Mesenchymal stem cell (in vitro differentiated cells and primary cell): ENCODE measurements around the gene ZC3H12A.

Experiments
- DNase-seq: peaks from one replicate; pipeline ENCODE4 v3.0.0-alpha.2; 2013
- H2AFZ ChIP-seq: one replicate; pipeline ENCODE4 v1.6.1; 2013; ENCODE audit warnings: low read depth, mild to moderate bottlenecking, control low read depth, inconsistent platforms, low read length, moderate library complexity
- H2AK5ac ChIP-seq: 2 replicates; pipeline ENCODE4 v1.6.1; 2013; ENCODE audit warnings: low read length, moderate library complexity, mild to moderate bottlenecking, inconsistent platforms; ENCODE audit not compliant: severe bottlenecking
- H2BK120ac ChIP-seq: one replicate; pipeline ENCODE4 v1.6.1; 2013; ENCODE audit warnings: low read depth, mild to moderate bottlenecking, inconsistent platforms, low read length, moderate library complexity
- H2BK12ac ChIP-seq, 2 experiments: one replicate each; pipeline ENCODE4 v1.6.1; 2013; ENCODE audit warnings: inconsistent platforms in 2 of 2, low read length in 2 of 2, mild to moderate bottlenecking in 2 of 2, moderate library complexity in 2 of 2, control low read depth in 1 of 2
- H2BK15ac ChIP-seq: one replicate; pipeline ENCODE4 v1.6.1; 2013; ENCODE audit warnings: mild to moderate bottlenecking, low read depth, inconsistent platforms; ENCODE audit not compliant: poor library complexity, severe bottlenecking
- H2BK5ac ChIP-seq: 2 replicates; pipeline ENCODE4 v1.6.1; 2013; ENCODE audit warnings: low read depth, mild to moderate bottlenecking, low read length, control low read depth, inconsistent platforms; ENCODE audit not compliant: poor library complexity, severe bottlenecking
- H3K14ac ChIP-seq, 2 experiments: one replicate each; pipeline ENCODE4 v1.6.1; 2013; ENCODE audit warnings: inconsistent platforms in 2 of 2, low read length in 2 of 2, control low read depth in 1 of 2, mild to moderate bottlenecking in 1 of 2, moderate library complexity in 1 of 2
- H3K18ac ChIP-seq, 2 experiments: one replicate each; pipeline ENCODE4 v1.6.1; 2013; ENCODE audit warnings: inconsistent platforms in 2 of 2, low read length in 2 of 2, control low read depth in 1 of 2, low read depth in 1 of 2, mild to moderate bottlenecking in 1 of 2
- H3K23ac ChIP-seq, 2 experiments: one replicate each; pipeline ENCODE4 v1.6.1; 2013; ENCODE audit warnings: inconsistent platforms in 2 of 2, low read length in 2 of 2, mild to moderate bottlenecking in 2 of 2, moderate library complexity in 2 of 2, control low read depth in 1 of 2
- H3K27ac ChIP-seq: 2 replicates; pipeline ENCODE4 v1.5.1; 2013; ENCODE audit warnings: mild to moderate bottlenecking, moderate library complexity, low read length, control low read depth, inconsistent platforms; ENCODE audit not compliant: poor library complexity, severe bottlenecking
- H3K27me3 ChIP-seq, 2 experiments: 2 replicates each; pipeline versions ENCODE4 v1.6.1 to v1.7.0; 2013; ENCODE audit warnings: low read length in 2 of 2, mild to moderate bottlenecking in 2 of 2, moderate library complexity in 2 of 2, control low read depth in 1 of 2, inconsistent platforms in 1 of 2; ENCODE audit not compliant: control insufficient read depth in 1 of 2, insufficient read depth in 1 of 2
- H3K36me3 ChIP-seq, 2 experiments: 2 replicates each; pipeline versions ENCODE4 v1.6.1 to v1.7.0; 2013; ENCODE audit warnings: low read length in 2 of 2, control low read depth in 1 of 2, inconsistent platforms in 1 of 2, low read depth in 1 of 2, mild to moderate bottlenecking in 1 of 2; ENCODE audit not compliant: insufficient read depth in 2 of 2, control insufficient read depth in 1 of 2
- H3K4ac ChIP-seq, 2 experiments: one replicate each; pipeline ENCODE4 v1.6.1; 2013; ENCODE audit warnings: inconsistent platforms in 2 of 2, low read length in 2 of 2, mild to moderate bottlenecking in 2 of 2, moderate library complexity in 2 of 2, control low read depth in 1 of 2, low read depth in 1 of 2
- H3K4me1 ChIP-seq: 2 replicates; pipeline ENCODE4 v1.6.1; 2013; ENCODE audit warnings: low read depth, low read length, control low read depth; ENCODE audit not compliant: control insufficient read depth, insufficient read depth
- H3K4me2 ChIP-seq: 2 replicates; pipeline ENCODE4 v1.6.1; 2013; ENCODE audit warnings: low read length, mild to moderate bottlenecking, inconsistent platforms; ENCODE audit not compliant: poor library complexity, severe bottlenecking
- H3K4me3 ChIP-seq, 2 experiments: 2 replicates each; pipeline versions ENCODE4 v1.5.1 to v1.7.0; 2013; ENCODE audit warnings: low read length in 2 of 2, mild to moderate bottlenecking in 2 of 2, control low read depth in 1 of 2, low read depth in 1 of 2; ENCODE audit not compliant: insufficient read depth in 1 of 2
- H3K79me1 ChIP-seq: replicated peaks from 2 replicates; pipeline ENCODE4 v1.6.1; 2013; ENCODE audit warnings: mild to moderate bottlenecking, control low read depth, low read length, inconsistent platforms; ENCODE audit not compliant: poor library complexity, severe bottlenecking
- H3K9ac ChIP-seq: 2 replicates; pipeline ENCODE4 v1.7.0; 2013; ENCODE audit warnings: mild to moderate bottlenecking, low read length, moderate library complexity
- H3K9me3 ChIP-seq: 2 replicates; pipeline ENCODE4 v1.7.0; 2013; ENCODE audit warnings: mild to moderate bottlenecking, low read length; ENCODE audit not compliant: control insufficient read depth
- H4K8ac ChIP-seq: one replicate; pipeline ENCODE4 v1.6.1; 2013; ENCODE audit warnings: inconsistent platforms, mild to moderate bottlenecking, low read length, moderate library complexity
- H4K91ac ChIP-seq: one replicate; pipeline ENCODE4 v1.6.1; 2013; ENCODE audit warnings: mild to moderate bottlenecking, low read length, inconsistent platforms
- WGBS: methylation state at CpG from one replicate; pipeline ENCODE4 v1.1.7; 2013; ENCODE audit warnings: mixed read lengths; 5-methylcytosine and 5-hydroxymethylcytosine counted together

ZC3H12A gene

GRCh38 chr1:37478890-37479254, 4.5 kb downstream of the ZC3H12A start:
- Histone ChIP-seq H3K18ac (peak overlapping the region; percentile 72 to 86), H3K27me3 (no peaks in the 10 kb centered on the region), H3K14ac (peak overlapping the region in 1 of 2 experiments; percentile 72), H3K4me3 (peak overlapping the region in 1 of 2 experiments; percentile 79), H2AK5ac (peak overlapping the region; percentile 80), H3K9ac (peak overlapping the region; percentile 97), H2BK5ac (no peak overlapping the region), H3K27ac (peak overlapping the region; percentile 62), H3K4me2 (peak overlapping the region; percentile 52), H4K91ac (peak overlapping the region; percentile 98), H2BK12ac (peak overlapping the region; percentile 59), H3K4me1 (peaks cover 56% of the 10 kb centered on the region), H2AFZ (no peak overlapping the region), H3K4ac (peak overlapping the region; percentile 76 to 96), H3K9me3 (no peaks in the 10 kb centered on the region), H2BK120ac (peak overlapping the region; percentile 98), H2BK15ac (peak overlapping the region; percentile 78), H3K36me3 (peaks cover 64 to 68% of the 10 kb centered on the region in 2 experiments), H3K79me1 (peaks cover 22% of the 10 kb centered on the region), H3K23ac (no peak overlapping the region), H4K8ac (peak overlapping the region; percentile 81)
- peak; percentile 78 for DNase-seq
- WGBS: 19% methylated on average over 3 of the region's 3 CpGs

GRCh38 chr1:37479255-37480124, 5.1 kb downstream of the ZC3H12A start:
- H4K8ac ChIP-seq: peak overlapping the region; percentile 87
- WGBS: 38% methylated on average over 22 of the region's 22 CpGs

DNA sequence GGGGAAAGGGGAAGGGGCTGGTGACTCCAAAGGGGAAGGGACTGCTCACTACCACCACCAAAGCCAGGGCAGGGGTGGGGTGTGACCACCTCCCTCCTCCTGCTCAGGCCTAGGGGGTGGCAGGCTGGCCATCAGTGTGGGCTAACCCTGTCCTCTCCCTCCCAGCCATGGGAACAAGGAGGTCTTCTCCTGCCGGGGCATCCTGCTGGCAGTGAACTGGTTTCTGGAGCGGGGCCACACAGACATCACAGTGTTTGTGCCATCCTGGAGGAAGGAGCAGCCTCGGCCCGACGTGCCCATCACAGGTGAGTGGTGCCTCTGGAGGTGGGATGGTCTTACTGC, 5.7 kb downstream of the ZC3H12A start:
- Histone ChIP-seq H3K18ac (peak overlapping the region; percentile 86 to 91), H3K79me1 (peaks cover 27% of the 10 kb centered on the region), H3K27me3 (no peaks in the 10 kb centered on the region), H3K4ac (peak overlapping the region; percentile 9 to 85), H4K8ac (peak overlapping the region; percentile 87), H2BK12ac (peak overlapping the region; percentile 80 to 97), H3K23ac (no peak overlapping the region), H2AFZ (no peak overlapping the region), H3K9ac (peak overlapping the region; percentile 97), H2BK15ac (peak overlapping the region; percentile 82), H3K36me3 (peaks cover 76 to 80% of the 10 kb centered on the region in 2 experiments), H3K4me1 (peaks cover 54% of the 10 kb centered on the region), H4K91ac (peak overlapping the region; percentile 87), H3K4me3 (peak overlapping the region in 1 of 2 experiments; percentile 79), H3K27ac (peak overlapping the region; percentile 62), H2BK120ac (no peak overlapping the region), H2BK5ac (no peak overlapping the region), H3K9me3 (no peaks in the 10 kb centered on the region), H3K4me2 (peak overlapping the region; percentile 52), H2AK5ac (peak overlapping the region; percentile 84), H3K14ac (peak overlapping the region in 1 of 2 experiments; percentile 89)
- no peak for DNase-seq
- WGBS: 95% methylated on average over 5 of the region's 5 CpGs

More at GRCh38 chr1:37479255-37480124, 5.1 kb downstream of the ZC3H12A start:
- H2BK5ac ChIP-seq: peak overlapping the region; percentile 11
- peak overlapping the region; percentile 98 for H4K91ac ChIP-seq
- no peaks in the 10 kb centered on the region for H3K27me3 ChIP-seq
- H3K23ac ChIP-seq: peak overlapping the region in 1 of 2 experiments; percentile 16
- H2AFZ ChIP-seq: no peak overlapping the region
- peak overlapping the region; percentile 52 for H3K4me2 ChIP-seq
- peaks cover 71 to 74% of the 10 kb centered on the region in 2 experiments for H3K36me3 ChIP-seq
- peak overlapping the region; percentile 86 to 91 for H3K18ac ChIP-seq
- H3K9ac ChIP-seq: peak overlapping the region; percentile 97
- H3K9me3 ChIP-seq: no peaks in the 10 kb centered on the region
- peak overlapping the region; percentile 82 for H2BK15ac ChIP-seq
- peak overlapping the region; percentile 28 to 79 for H3K4me3 ChIP-seq
- peaks cover 24% of the 10 kb centered on the region for H3K79me1 ChIP-seq
- peak; percentile 88 for DNase-seq
- H3K4ac ChIP-seq: peak overlapping the region; percentile 76 to 96
- H3K27ac ChIP-seq: peak overlapping the region; percentile 62
- H2BK12ac ChIP-seq: peak overlapping the region; percentile 80 to 97
- peak overlapping the region; percentile 98 for H2BK120ac ChIP-seq
- peak overlapping the region in 1 of 2 experiments; percentile 89 for H3K14ac ChIP-seq
- peaks cover 54% of the 10 kb centered on the region for H3K4me1 ChIP-seq
- H2AK5ac ChIP-seq: peak overlapping the region; percentile 84

DNA sequence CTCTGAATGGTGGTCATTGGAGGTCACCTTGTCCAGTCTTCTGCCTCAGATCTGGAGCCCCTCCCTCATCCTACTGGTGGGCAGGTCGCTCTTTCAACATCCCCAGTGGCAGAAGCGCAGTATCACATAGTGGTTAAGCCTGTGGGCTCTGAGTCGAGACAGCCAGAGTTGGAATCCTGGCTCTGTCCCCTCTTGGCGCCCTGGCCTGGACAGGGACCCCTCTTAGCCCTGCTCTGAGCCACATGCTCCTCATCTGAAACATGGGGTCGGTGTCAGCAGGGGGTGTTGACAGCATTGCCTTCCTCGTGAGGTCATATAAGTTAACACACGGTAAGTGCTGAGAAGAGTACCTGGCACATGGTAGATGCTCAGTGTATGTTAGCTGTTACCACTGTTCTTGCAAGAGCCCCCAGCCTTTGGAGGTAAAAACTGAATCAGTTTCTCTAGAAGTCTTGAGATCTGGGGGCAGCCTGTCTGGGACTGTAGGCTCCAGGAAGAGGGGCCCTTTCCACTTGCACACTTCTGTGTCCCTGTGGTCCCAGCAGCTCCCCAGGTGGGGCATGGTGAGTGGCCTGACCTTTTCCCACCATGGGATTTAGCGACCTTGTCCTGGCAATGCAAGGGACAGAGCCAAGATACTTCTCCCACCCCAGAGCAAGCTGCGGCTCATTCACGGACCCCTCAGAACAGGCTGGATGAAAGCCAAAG, 6.4 kb downstream of the ZC3H12A start:
- Histone ChIP-seq H2BK12ac (no peak overlapping the region), H3K27ac (no peak overlapping the region), H2AFZ (no peak overlapping the region), H3K36me3 (peaks cover 74 to 82% of the 10 kb centered on the region in 2 experiments), H3K4me2 (no peak overlapping the region), H3K4me1 (peaks cover 54% of the 10 kb centered on the region), H3K4me3 (no peak overlapping the region), H3K27me3 (no peaks in the 10 kb centered on the region), H3K9me3 (no peaks in the 10 kb centered on the region), H2BK120ac (no peak overlapping the region), H3K23ac (no peak overlapping the region), H2BK15ac (no peak overlapping the region), H3K4ac (peak overlapping the region in 1 of 2 experiments; percentile 85), H4K8ac (peak overlapping the region; percentile 45), H3K14ac (no peak overlapping the region), H3K9ac (peak overlapping the region; percentile 97), H3K79me1 (peaks cover 27% of the 10 kb centered on the region), H2AK5ac (peak overlapping the region; percentile 84), H2BK5ac (no peak overlapping the region), H3K18ac (no peak overlapping the region), H4K91ac (no peak overlapping the region)
- 95% methylated on average over 10 of the region's 10 CpGs for WGBS
- no peak for DNase-seq
